Neural cell (in vitro differentiated cells): Measurements from ENCODE around the gene CNTNAP2.

Experiments
- CTCF ChIP-seq: fragments of 450-650 bp; IDR thresholded peaks from 2 replicates; pipeline ENCODE4 v1.5.1; 2014; ENCODE audit warnings: antibody characterized with exemption, mild to moderate bottlenecking, moderate library complexity; ENCODE audit not compliant: poor library complexity, severe bottlenecking
- EP300 ChIP-seq: fragments of 450-650 bp; conservative IDR thresholded peaks from 2 replicates; pipeline ENCODE4 v1.6.1; 2014; ENCODE audit warnings: antibody characterized with exemption, mild to moderate bottlenecking, moderate library complexity; ENCODE audit not compliant: poor library complexity, severe bottlenecking
- EZH2 ChIP-seq: fragments of 200-600, 300-800 bp; shearing (Covaris generic), sonication (generic); IDR thresholded peaks from 2 replicates; pipeline ENCODE4 v1.6.1; 2014; ENCODE audit warnings: antibody characterized with exemption, low read length, borderline replicate concordance, mild to moderate bottlenecking; ENCODE audit not compliant: insufficient read depth, poor library complexity, severe bottlenecking
- MXI1 ChIP-seq: fragments of 450-650 bp; conservative IDR thresholded peaks from 2 replicates; pipeline ENCODE4 v1.6.1; 2014; ENCODE audit warnings: antibody characterized with exemption, mild to moderate bottlenecking; ENCODE audit not compliant: poor library complexity, severe bottlenecking
- POLR2AphosphoS5 ChIP-seq: IDR thresholded peaks from 2 replicates; pipeline ENCODE4 v1.6.1; 2012
- RAD21 ChIP-seq: fragments of 450-650 bp; conservative IDR thresholded peaks from 2 replicates; pipeline ENCODE4 v1.6.1; 2014; ENCODE audit warnings: antibody characterized with exemption, mild to moderate bottlenecking, moderate library complexity
- REST ChIP-seq: IDR thresholded peaks from 2 replicates; pipeline ENCODE4 v1.6.1; 2012; ENCODE audit warnings: borderline replicate concordance
- SMC3 ChIP-seq: fragments of 450-650 bp; conservative IDR thresholded peaks from 2 replicates; pipeline ENCODE4 v1.6.1; 2014; ENCODE audit warnings: antibody characterized with exemption, mild to moderate bottlenecking, moderate library complexity; ENCODE audit not compliant: poor library complexity
- TAF1 ChIP-seq: IDR thresholded peaks from 2 replicates; pipeline ENCODE4 v1.6.1; 2012; ENCODE audit warnings: low read depth

GRCh38 chr7:147711447-147711846 is 1594.8 kb downstream of the CNTNAP2 start:
- no peak for TF ChIP-seq CTCF
- TF ChIP-seq POLR2AphosphoS5 = no peak
- TF ChIP-seq RAD21 = no peak
- TF ChIP-seq EP300 = no peak
- TF ChIP-seq TAF1 = no peak
- TF ChIP-seq MXI1 = no peak
- TF ChIP-seq REST = no peak
- no peak for TF ChIP-seq EZH2
- TF ChIP-seq SMC3 = no peak
